ENCODE results near the gene FLNB.

Gene FLNB

DNA sequence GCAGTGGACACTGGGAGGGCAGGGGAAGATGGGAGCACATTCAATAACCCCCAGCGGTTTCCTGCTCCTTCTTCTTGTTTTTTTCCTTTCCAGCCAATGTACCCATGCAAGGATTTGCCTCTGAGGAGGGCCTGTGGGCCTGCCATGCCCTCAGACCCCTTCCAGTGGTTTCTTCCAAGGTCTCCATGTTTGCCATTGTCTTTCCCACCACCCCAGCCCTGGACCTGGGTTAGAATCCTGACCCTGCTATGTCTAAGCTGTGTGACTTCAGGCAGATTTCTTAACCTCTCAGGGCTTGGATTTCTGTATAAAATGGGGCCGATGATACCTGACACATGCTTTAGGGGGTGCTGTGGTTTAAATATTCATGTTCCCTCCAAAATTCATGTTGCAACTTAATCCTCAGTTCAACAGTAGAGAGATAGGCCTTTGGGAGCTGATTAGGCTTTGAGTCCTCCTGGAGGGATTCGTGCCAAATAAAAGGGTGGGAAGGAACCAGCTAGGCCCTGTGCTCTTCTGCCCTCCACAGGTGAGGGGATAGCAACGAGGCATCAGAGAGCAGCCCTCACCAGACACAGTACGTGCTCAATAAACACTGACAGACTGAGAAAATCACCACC is 46.3 kb upstream of the FLNB start:
- no peak for DNase-seq (ENCODE audit: extremely low read depth, low read depth)
- TF ChIP-seq, protein P1, sequence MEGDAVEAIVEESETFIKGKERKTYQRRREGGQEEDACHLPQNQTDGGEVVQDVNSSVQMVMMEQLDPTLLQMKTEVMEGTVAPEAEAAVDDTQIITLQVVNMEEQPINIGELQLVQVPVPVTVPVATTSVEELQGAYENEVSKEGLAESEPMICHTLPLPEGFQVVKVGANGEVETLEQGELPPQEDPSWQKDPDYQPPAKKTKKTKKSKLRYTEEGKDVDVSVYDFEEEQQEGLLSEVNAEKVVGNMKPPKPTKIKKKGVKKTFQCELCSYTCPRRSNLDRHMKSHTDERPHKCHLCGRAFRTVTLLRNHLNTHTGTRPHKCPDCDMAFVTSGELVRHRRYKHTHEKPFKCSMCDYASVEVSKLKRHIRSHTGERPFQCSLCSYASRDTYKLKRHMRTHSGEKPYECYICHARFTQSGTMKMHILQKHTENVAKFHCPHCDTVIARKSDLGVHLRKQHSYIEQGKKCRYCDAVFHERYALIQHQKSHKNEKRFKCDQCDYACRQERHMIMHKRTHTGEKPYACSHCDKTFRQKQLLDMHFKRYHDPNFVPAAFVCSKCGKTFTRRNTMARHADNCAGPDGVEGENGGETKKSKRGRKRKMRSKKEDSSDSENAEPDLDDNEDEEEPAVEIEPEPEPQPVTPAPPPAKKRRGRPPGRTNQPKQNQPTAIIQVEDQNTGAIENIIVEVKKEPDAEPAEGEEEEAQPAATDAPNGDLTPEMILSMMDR (IDR thresholded peaks at IDR 0.05; ENCODE audit: low read depth, low read length, missing control alignments), result peak; percentile 41
- no peak overlapping the region for H3K4me3 ChIP-seq (replicated peaks; ENCODE audit: low read depth, low read length)

DNA sequence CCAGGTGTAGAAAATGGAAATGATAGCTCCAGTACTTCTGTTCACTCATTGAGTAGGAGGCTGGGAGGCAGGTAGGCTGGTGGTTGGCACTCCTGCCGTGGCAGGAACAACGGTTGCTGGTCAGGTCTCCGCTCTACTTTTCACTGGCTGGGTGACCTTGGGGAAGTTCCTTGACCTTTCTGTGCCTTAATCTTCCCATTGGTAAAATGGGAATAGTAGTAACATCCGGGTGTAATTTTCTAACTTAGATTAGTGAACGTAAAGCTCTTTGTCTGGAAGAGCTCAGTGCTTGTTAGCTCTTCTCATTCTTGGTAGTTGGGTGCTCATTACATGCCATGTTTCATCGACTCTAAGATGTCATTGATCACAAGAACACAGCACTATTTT is 45.8 kb upstream of the FLNB start:
- DNase-seq (ENCODE audit: extremely low read depth, low read depth), result no peak
- H3K4me3 ChIP-seq (replicated peaks; ENCODE audit: low read depth, low read length), result no peak overlapping the region
- TF ChIP-seq, protein P1 (IDR thresholded peaks at IDR 0.05; ENCODE audit: low read depth, low read length, missing control alignments), result no peak

DNA sequence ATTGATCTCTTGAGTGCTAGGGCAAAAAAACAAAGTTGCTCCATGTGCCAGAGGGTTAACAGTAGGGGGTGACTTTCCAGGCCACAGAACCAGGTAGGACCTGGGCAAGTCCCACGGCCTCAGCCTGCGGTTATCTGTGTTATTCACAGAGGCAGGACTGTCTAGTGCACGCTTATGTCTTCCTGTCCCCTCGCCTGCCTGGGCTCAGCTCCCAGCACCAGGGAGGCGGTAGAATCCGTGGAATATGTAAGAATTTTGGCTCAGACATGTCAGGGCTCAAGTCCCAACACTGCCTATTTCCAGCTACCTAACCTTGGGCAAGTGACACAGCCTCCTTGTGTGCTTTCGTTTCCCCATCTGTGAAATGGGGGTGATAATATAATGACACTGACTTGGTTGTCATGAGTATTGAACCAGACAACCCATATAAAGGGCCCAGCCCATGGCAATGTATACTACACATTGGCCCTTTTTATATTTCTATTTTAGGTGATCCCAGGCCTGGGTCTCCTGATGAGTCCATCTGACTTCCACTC is 44.3 kb upstream of the FLNB start:
- TF ChIP-seq, protein P1 (IDR thresholded peaks at IDR 0.05; ENCODE audit: low read depth, low read length, missing control alignments), result no peak
- DNase-seq (ENCODE audit: extremely low read depth, low read depth), result no peak

DNA sequence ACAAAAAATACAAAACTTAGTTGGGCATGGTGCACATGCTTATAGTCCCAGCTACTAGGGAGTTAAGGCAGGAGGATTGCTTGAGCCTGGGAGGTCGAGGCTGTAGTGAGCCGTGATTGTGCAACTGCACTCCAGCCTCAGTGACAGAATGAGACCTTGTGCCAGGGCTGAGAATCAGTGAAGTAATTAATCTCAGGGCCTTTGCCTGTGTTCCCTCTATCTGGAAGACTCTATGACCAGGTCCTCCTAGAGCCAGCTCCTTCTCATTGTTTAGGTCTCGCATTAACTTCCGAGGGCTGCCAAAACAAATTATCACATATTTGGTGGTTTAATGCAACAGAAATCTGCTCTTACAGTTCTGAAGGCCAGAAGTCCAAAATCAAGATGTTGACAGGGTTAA is 41.4 kb upstream of the FLNB start:
- TF ChIP-seq, protein P1 (IDR thresholded peaks at IDR 0.05; ENCODE audit: low read depth, low read length, missing control alignments), result no peak
- no peak overlapping the region for H3K4me3 ChIP-seq (replicated peaks; ENCODE audit: low read depth, low read length)
- no peak for DNase-seq (ENCODE audit: extremely low read depth, low read depth)

More for the DNA sequence above, 44.3 kb upstream of the FLNB start:
- no peak overlapping the region for H3K4me3 ChIP-seq (replicated peaks; ENCODE audit: low read depth, low read length)

DNA sequence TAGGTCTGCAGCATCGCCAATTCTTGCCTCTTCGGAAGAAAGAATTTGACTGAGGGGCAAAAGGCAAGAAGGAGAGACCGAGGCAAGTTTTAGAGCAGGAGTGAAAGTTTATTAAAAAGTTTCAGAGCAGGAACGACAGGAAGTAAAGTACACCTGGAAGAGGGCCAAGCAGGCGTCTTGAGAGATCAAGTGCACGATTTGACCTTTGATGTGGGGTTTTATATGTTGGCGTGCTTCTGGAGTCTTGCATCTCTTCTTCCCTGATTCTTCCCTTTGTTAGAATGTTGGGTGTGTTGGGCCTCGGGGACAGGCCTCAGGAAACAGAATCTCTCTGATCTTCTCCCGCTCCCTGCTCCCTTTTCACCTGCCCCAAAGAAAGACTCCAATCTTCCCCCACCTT is 40.6 kb upstream of the FLNB start:
- DNase-seq (ENCODE audit: extremely low read depth, low read depth), result no peak
- TF ChIP-seq, protein P1 (IDR thresholded peaks at IDR 0.05; ENCODE audit: low read depth, low read length, missing control alignments), result no peak
- H3K4me3 ChIP-seq (replicated peaks; ENCODE audit: low read depth, low read length), result no peak overlapping the region

DNA sequence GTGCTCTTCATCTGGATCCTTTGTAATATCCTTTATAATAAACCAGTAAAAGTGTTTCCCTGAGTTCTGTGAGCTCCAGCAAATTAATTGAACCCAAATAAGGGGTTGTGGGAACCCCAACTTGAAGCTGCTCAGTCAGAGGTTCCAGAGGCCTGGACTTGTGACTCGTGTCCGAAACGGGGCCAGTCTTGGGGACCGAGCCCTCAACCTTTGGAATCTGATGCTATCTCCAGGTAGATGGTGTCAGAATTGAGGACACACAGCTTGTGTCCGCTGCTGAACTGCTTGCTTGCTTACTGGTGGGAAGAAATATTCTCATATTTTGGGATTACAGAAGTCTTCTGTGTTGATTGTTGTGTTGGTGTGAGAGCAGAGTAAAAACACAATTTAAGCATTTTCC is 39.7 kb upstream of the FLNB start:
- no peak overlapping the region for H3K4me3 ChIP-seq (replicated peaks; ENCODE audit: low read depth, low read length)
- TF ChIP-seq, protein P1 (IDR thresholded peaks at IDR 0.05; ENCODE audit: low read depth, low read length, missing control alignments), result no peak
- DNase-seq (ENCODE audit: extremely low read depth, low read depth), result no peak

DNA sequence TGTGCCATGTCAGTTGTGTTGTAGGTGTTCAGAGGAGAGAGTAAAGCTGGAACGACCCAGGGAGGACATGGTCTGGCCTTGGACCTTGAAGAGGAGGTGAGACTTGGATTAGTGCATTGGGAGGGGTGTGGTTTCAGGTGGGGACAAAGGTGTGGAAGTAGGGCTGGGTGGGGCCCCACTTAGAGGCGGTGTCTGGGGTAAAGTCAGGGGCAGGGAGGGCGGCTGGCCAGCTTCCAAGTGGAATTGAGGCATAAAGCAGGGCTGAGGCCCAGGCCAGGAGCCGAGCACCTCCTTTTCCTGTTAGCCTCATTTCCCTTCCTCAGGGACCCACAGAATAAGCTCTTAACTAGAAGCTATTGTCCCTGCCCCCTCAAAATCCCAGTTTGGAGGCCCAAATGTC is 36.2 kb upstream of the FLNB start:
- DNase-seq (ENCODE audit: extremely low read depth, low read depth), result no peak
- no peak overlapping the region for H3K4me3 ChIP-seq (replicated peaks; ENCODE audit: low read depth, low read length)
- TF ChIP-seq, protein P1 (IDR thresholded peaks at IDR 0.05; ENCODE audit: low read depth, low read length, missing control alignments), result no peak

All from HFF-Myc (cell line).